ENCODE data around the gene NAXE. TPM values are rescaled to one million over a fixed set of nuclear protein-coding genes. Genes with fewer than 3 reads are reported as not detected.

The NAXE gene
- polyA plus RNA-seq, 2 of the 4 experiments (the other 2 are of a cell fraction) = 81.4 to 119 TPM

GRCh38 chr1:156626079-156626438, 34.5 kb downstream of the NAXE start:
- CTCF ChIA-PET = interaction anchor here (0.7 to 25.7 kb wide), 21 partner anchors 8 to 302 kb away, joined by 3 to 495 read pairs (median 6); partner anchors contain the start of genes BCAN, CRABP2, HAPLN2 and NAXE
- Histone ChIP-seq H3K4me2 (peak overlapping the region; percentile 94; the same call in 1 of the 3 replicates), H3K4me1 (peaks cover 12% of the 10 kb centered on the region), H3K9me3 (no peaks in the 10 kb centered on the region), H3K4me3 (no peak overlapping the region; the same call in 2 of the 3 replicates), H3K27ac (no peak overlapping the region)
- no peak for FAIRE-seq
- ATAC-seq = no peak
- DNase-seq (ENCODE audit: low read depth in 1 of 2, low spot score in 1 of 2) = no peak
- POLR2A ChIA-PET = no interaction called here
- TF ChIP-seq CHD2 (IDR thresholded peaks at IDR 0.05; ENCODE audit: low read length, partially characterized antibody) = no peak
- TF ChIP-seq POLR2A (IDR thresholded peaks at IDR 0.05; ENCODE audit: low read length) = no peak
- TF ChIP-seq ELK1 (IDR thresholded peaks at IDR 0.05; ENCODE audit: low read depth, low read length) = no peak
- no peak for TF ChIP-seq JUN (IDR thresholded peaks at IDR 0.05)
- TF ChIP-seq FOXS1 (CRISPR knock-in tag; IDR thresholded peaks at IDR 0.05) = no peak
- TF ChIP-seq SREBF2 (IDR thresholded peaks at IDR 0.05) = no peak
- no peak for TF ChIP-seq RCOR1 (IDR thresholded peaks at IDR 0.05; ENCODE audit: low read depth, low read length)
- TF ChIP-seq RAD21 (conservative IDR thresholded peaks at IDR 0.05 in 1 of 2, IDR thresholded peaks at IDR 0.05 in 1 of 2) = no peak
- no peak for TF ChIP-seq FOSL2 (IDR thresholded peaks at IDR 0.05)
- TF ChIP-seq FOSL2 (CRISPR knock-in tag; IDR thresholded peaks at IDR 0.05) = no peak
- TF ChIP-seq ZFP36 (IDR thresholded peaks at IDR 0.05; ENCODE audit: borderline replicate concordance, partially characterized antibody) = no peak
- TF ChIP-seq ATOH8 (CRISPR knock-in tag; IDR thresholded peaks at IDR 0.05; ENCODE audit: low read depth) = no peak
- no peak for TF ChIP-seq KDM5A (IDR thresholded peaks at IDR 0.05)
- TF ChIP-seq NR3C1 (IDR thresholded peaks at IDR 0.05) = no peak
- TF ChIP-seq ZSCAN20 (CRISPR knock-in tag; IDR thresholded peaks at IDR 0.05) = no peak
- no peak for TF ChIP-seq E2F6 (IDR thresholded peaks at IDR 0.05; ENCODE audit: borderline replicate concordance, low read depth)
- no peak for TF ChIP-seq GATA3 (IDR thresholded peaks at IDR 0.05; ENCODE audit: borderline replicate concordance)
- TF ChIP-seq SMC3 (IDR thresholded peaks at IDR 0.05) = no peak
- TF ChIP-seq HEYL (CRISPR knock-in tag; IDR thresholded peaks at IDR 0.05) = no peak
- 49% methylated on average over 4 of the region's 4 CpGs for WGBS (ENCODE audit: missing lambda C conversion rate)

- peak; percentile 23 to 28; a peak in 4 of 6 replicates for ATAC-seq
- ChIA-PET POLR2A (interaction anchor here (0.6 kb wide), 1 partner anchor 352 kb away, joined by 3 read pairs; no protein-coding TSS in a partner anchor), CTCF (interaction anchor here (0.6 to 25.7 kb wide), 40 partner anchors 13 to 581 kb away, joined by 3 to 495 read pairs (median 3); partner anchors contain the start of genes BCAN, CRABP2, HAPLN2 and METTL25B)
- Histone ChIP-seq H3K4me2 (no peak overlapping the region), H3K27ac (no peak overlapping the region), H3K9me3 (no peaks in the 10 kb centered on the region), H3K4me1 (peaks cover 12% of the 10 kb centered on the region), H3K4me3 (no peak overlapping the region)
- TF ChIP-seq CTCF (IDR thresholded peaks at IDR 0.05) (peak; percentile 70), HES2 (IDR thresholded peaks at IDR 0.05) (no peak), POLR2A (IDR thresholded peaks at IDR 0.05; ENCODE audit: low read length) (no peak), RAD21 (conservative IDR thresholded peaks at IDR 0.05 in 1 of 2, IDR thresholded peaks at IDR 0.05 in 1 of 2) (peak; percentile 41 to 65; a peak in 3 of 5 replicates), USF2 (IDR thresholded peaks at IDR 0.05) (peak; percentile 42), MAX (IDR thresholded peaks at IDR 0.05) (peak; percentile 52), SMC3 (IDR thresholded peaks at IDR 0.05) (peak; percentile 47; the same call in 2 of the 3 replicates), KDM5A (IDR thresholded peaks at IDR 0.05) (no peak), REST (IDR thresholded peaks at IDR 0.05) (peak; percentile 69; the same call in 1 of the 2 replicates)
- FAIRE-seq = no peak
- peak; percentile 57 to 68 for DNase-seq (ENCODE audit: low read depth in 1 of 2, low spot score in 1 of 2)
- 89% methylated on average over 2 of the region's 2 CpGs for WGBS (ENCODE audit: missing lambda C conversion rate)
These were observed 35.8 kb downstream of the NAXE start for GRCh38 chr1:156627313-156627880.

Data from A549 (cell line).